HG02759 (cell line): Measurements from ENCODE around the gene ATP6V0D1.
"Not testable (repeated sequence)": the region's sequence is repeated elsewhere in the genome, so short reads cannot be mapped to it uniquely, and the experiment has no call there.

Experiments
- ATAC-seq: cut with Tn5 transposase; IDR thresholded peaks from one replicate; pipeline ENCODE4 v1.9.1; 2021; ENCODE audit warnings: mild to moderate bottlenecking, moderate library complexity; ENCODE audit not compliant: unreplicated experiment

The ATP6V0D1 gene

GRCh38 chr16:67504031-67505021, 23.4 kb upstream of the ATP6V0D1 start:
- ATAC-seq, result no peak

- ATAC-seq, result no peak
Measured at GRCh38 chr16:67499106-67499505, 18.1 kb upstream of the ATP6V0D1 start.

DNA sequence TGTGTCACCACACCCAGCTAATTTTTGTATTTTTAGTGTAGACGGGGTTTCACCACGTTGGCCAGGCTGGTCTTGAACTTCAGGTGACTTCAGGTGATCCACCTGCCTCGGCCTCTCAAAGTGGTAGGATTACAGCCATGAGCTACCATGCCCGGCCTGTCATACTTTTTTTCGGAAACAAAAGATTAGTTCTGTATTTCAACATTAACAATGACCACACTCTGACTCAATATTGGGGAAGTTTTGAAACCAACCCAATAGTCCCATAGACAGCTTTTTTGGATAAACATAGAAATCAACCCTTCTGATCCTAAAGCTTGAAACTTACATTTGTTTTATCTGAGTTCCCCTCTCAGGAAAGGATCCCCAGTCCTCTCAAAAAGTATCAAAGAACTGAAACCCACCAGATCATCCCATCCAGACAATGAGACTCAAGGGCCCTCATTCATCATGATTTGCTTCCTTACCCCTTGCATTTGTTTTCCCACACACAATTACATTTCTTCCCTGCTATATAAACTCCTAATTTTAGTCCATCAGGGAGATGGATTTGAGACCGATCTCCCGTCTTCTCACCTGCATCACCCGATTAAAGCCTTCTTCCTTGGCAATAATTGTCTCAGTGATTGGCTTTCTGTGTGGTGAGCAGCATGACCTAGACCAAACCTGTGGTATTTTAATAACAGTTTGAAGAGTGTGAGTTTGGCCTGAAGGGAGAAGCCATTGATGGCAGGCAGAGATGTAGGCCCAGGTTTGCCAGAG, 9.6 kb upstream of the ATP6V0D1 start:
- ATAC-seq, result no peak

GRCh38 chr16:67489401-67490083, 8.6 kb upstream of the ATP6V0D1 start:
- ATAC-seq, result peak; percentile 14

- ATAC-seq, result not testable (repeated sequence)
Measured at GRCh38 chr16:67487561-67487960, 6.6 kb upstream of the ATP6V0D1 start.

DNA sequence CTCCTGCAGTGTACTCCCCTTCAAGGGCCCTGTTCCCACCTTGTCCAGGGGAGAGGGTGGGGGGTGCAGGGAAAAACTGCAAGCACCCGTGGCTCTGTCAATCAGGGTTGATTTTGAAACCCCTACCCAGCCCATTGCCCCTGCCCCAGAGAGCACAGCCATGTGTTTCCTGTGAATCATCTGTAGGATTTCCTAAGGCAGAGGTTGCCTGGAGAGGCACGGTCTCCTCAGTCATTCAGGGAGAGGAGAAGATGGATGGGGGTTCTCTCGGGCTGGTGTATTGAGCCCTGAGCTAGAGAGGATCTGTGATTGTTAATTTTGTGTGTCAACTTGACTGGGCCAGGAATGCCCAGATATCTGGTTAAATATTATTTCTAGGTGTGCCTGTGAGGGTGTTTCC, 5.8 kb upstream of the ATP6V0D1 start:
- ATAC-seq, result no peak

GRCh38 chr16:67483731-67484525, 3.0 kb upstream of the ATP6V0D1 start:
- ATAC-seq, result no peak

GRCh38 chr16:67483150-67483549, 2.2 kb upstream of the ATP6V0D1 start, which contains the start of gene AGRP:
TSS of gene AGRP (minus strand) at chr16:67483547. CDS start at chr16:67483398, 149 bp downstream.
- no peak for ATAC-seq

DNA sequence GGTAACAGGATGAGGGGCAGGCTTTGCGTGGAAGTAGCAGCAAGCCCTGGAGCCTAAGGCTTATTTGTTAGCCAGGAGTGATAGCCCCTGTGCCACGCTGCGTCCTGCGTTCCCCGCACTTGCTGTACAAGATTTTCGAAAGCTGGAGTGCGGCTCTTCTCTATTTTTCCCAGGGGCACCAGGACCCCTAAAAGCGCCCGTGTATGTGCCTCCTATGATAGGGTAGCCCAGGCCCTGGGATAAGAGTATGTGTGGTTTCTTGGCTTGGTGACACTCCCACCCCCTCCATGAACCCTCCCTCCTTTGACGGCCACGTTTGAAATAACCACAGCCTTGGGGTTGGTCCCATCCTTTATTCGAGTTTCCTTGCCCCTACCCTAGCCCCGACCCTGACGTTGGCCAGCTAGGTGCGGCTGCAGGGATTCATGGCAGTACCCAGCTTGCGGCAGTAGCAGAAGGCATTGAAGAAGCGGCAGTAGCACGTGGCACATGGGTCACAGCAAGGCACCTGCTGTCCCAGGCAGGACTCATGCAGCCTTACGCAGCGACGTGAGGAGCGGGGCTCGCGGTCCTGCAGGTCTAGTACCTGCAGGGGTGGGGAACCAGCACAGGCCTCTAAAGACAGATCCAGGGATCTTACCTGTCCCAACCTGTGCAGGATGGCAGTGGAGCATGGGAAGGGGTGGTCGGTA, 1.4 kb upstream of the ATP6V0D1 start:
- no peak for ATAC-seq

DNA sequence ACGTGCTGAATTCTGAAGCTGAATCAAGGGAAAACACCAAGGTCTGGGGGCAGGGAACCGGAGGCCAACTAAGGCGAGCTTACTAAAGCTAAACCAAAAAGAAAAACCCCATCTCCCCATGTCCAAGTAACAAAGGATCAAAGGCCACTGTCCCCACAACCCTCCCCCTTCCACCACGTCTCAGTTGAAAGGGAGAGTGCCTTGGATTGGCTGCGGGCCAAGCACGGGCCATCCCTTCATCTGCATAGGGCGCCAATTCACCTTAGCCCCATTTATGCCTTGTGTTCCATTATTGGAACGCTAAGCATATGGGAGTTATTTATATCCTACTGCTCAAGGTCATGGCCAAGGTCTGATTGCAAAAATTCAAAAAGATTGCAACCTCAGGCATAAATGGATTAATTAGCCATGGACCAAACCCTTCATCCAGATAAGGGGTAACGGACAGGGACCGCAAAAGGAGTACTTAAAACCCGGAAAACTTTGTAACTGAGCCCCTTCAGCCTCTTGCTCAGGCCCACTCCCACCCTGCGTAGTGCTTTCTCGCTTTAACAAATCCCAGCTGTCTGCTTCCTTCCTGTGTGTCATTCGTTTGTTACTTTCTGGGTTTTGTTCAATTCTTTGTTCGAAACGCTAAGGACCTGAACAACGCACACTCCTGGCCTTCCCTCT, 740 bp upstream of the ATP6V0D1 start:
- peak; percentile 3 for ATAC-seq

DNA sequence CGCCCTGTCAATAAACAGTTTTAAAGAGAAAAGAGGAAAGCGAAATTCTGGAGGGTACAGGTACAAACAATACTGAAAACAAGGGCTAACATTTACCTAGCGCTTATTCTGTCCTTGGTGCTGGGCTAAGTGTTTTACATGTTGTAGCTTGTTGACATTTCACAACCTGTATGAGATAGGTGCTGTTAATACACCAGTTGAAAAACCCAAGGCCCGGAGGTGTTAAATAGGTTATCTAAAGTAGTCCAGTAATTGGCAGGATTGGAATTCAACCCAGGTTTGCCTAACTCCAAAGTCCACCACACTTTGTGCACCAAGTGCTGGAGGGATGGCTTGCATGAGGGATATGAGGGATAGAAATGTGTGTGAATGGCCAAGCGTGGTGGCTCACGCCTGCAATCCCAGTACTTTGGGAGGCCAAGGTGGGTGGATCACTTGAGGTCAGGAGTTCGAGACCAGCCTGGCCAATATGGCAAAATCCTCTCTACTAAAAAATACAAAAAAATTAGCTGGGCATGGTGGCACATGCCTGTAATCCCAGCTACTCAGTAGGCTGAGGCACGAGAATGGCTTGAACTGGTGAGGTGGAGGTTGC, 2.9 kb downstream of the ATP6V0D1 start:
- ATAC-seq, result no peak

DNA sequence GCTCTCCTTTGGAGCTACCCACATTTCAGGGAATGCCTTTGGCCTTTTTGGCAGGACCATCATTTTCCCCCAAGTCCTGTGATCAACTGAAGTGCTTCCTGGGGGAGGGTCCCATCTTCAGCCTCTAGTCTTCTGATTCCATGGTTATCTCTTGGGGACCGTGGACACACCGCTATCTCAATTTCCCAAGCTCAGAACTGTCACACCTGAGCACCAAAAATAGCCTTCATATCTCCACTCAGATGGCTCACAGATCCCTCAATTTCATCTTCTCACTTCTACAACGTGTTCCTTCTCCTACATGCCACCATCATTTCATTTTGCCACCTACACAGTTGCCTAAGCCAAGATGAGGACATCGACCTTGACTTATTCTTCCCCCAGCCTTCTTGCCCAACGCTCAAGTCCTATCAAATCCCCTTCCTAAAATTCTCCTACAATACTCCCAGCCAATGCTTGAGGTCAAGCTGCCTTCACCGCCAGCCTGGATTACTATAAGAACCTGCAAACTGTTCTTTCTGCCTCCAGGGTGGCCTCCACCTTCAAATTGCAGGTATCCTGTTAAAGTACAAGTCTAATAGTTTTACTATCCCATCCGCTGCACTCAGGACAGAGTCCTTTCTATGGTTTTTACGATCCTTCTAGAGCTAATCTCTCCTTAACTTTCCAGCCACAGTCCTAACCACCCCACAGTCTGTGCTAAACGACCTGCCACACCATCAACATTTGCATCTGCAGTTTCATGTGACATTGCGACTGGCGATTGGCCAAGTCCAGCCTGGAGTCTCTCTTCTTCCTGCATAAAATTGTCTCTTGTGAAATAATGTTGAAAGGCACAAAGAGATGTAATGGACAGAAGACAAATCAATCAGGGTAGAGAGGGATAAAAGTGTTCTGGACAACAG, 6.2 kb downstream of the ATP6V0D1 start:
- no peak for ATAC-seq

DNA sequence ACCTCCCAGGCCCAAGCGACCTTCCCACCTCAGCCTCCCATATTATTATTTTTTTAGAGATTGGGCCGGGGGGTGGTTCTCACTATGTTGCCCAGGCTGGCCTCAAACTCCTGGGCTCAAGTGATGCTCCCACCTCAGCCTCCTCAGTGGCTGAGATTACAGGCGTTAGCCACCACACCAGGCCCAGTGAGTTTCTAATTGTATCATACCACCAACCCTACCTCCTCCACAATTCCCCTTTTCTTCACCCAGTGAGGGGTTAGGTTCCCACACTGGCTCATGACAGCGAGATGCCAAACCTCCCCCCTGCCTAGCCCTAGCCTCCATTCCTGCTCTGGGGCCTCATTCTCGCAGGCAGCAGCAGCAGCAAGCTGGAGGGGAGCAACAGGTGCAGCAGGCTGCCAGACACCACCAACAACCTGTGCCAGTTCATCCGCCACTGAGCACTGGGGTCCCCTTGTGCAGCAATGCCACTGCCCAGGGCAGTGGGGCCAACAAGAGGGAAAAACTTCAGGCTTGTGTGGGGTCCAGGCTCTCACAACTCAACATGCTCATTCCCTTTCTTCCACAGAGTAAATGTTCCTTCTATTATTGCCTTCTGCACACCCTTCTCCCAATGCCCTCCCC, 9.1 kb downstream of the ATP6V0D1 start:
- ATAC-seq, result no peak

DNA sequence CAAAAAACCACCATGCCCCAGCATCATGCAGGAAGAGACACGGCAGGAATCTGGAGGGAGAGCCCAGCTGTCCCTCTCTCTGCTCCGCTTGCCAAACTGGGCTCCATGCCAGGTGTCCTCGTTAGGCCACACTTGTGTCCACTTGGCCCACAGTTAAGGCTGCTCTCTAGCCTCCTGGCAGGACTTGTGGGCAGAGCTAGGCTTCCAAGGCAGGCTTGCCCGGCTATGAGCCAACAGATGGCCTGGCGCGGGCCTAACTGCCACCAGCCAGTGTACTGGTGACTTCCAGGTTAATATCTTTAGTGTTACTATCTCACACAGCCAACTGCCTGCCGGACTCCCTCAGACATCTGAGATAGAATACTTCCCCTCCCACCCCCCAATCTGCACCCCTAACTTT, 10.6 kb downstream of the ATP6V0D1 start:
- no peak for ATAC-seq

GRCh38 chr16:67468731-67469130, 12.2 kb downstream of the ATP6V0D1 start:
- no peak for ATAC-seq

DNA sequence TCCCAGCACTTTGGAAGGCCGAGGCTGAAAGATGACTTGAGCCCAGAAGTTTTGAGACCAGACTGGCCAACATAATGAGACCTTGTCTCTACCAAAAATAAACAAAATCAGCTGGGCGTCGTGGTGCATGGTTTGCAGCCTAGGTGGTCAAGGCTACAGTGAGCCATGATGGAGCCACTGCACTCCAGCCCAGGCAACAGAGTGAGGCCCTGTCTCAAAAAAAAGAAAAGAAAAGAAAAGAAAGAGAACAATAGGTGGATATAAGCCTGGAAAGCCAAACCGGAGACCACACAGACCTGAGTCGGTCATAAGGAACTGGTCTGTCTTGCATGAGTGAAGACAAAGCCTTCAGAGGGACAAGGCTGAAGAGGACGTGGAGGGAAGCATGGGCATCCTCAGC, 14.4 kb downstream of the ATP6V0D1 start:
- no peak for ATAC-seq

GRCh38 chr16:67464565-67464964, 16.4 kb downstream of the ATP6V0D1 start:
- no peak for ATAC-seq
